Erythroblast (primary cell): ENCODE results near the gene GUCA2A.

ENCODE experiments used
- GATA1 ChIP-seq: IDR thresholded peaks from 2 replicates; pipeline ENCODE4 v1.6.1; 2011; ENCODE audit warnings: low read depth, mild to moderate bottlenecking, control low read depth, low read length, moderate library complexity
- POLR2A ChIP-seq: IDR thresholded peaks from 2 replicates; pipeline ENCODE4 v1.6.1; 2011; ENCODE audit warnings: mild to moderate bottlenecking, low read length

DNA sequence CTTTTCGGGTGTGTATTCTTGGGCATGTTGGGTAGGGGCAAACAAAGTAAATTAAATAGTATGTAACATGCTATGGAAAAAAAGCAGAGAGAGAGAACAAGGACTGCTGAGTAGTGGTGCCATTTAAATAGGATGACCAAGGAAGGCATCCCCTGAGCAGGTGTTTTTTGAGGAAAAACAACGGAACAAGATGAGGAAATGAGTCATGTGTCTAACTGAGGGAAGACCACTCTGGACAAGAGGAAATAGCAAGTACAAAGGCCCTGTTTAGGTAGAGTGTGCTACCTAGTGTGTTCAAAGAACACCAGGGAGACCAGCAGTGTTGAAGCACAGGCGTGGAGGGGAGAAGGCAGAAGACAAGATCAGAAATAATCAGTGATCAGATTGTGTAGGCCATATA is 20.1 kb upstream of the GUCA2A start:
- TF ChIP-seq POLR2A (no peak), GATA1 (no peak)
